K562 (cell line): ENCODE measurements around the gene LDB1. TPM values are rescaled to one million over a fixed set of nuclear protein-coding genes. Genes with fewer than 3 reads are reported as not detected.
A peak's percentile ranks its signal among the peaks of the same experiment; 100 is the strongest.

Source experiments
- CREB3 ChIP-seq: fragments of 450-650 bp; conservative IDR thresholded peaks from 2 replicates; pipeline ENCODE4 v1.6.1; 2016; ENCODE audit warnings: missing genetic modification characterization, low read depth, mild to moderate bottlenecking, missing compliant biosample characterization, moderate library complexity
- CTCFL ChIP-seq: IDR thresholded peaks from 2 replicates; pipeline ENCODE4 v1.6.1; 2011; ENCODE audit warnings: borderline replicate concordance, low read depth, mild to moderate bottlenecking, moderate library complexity, low read length; ENCODE audit not compliant: insufficient read depth, poor library complexity, severe bottlenecking
- EP300 ChIP-seq: IDR thresholded peaks from 2 replicates; pipeline ENCODE4 v1.6.1; 2012; ENCODE audit warnings: low read length, improper control_type of control experiment
- ETV6 ChIP-seq, 3 experiments: fragments of 150-350 bp in 1 of 3; sonication (generic) in 1 of 3; formaldehyde crosslinking in 1 of 3; IDR thresholded peaks; 2 replicates each; pipeline versions ENCODE4 v1.6.1 to v1.8.0; 2014 to 2022; ENCODE audit warnings: borderline replicate concordance in 2 of 3, low read depth in 2 of 3, antibody characterized with exemption in 1 of 3, low read length in 1 of 3, mild to moderate bottlenecking in 1 of 3, missing genetic modification reagents in 1 of 3
- GABPB1 ChIP-seq: sonication (generic); formaldehyde crosslinking; IDR thresholded peaks from 2 replicates; pipeline ENCODE4 v1.8.0; 2022; ENCODE audit warnings: mild to moderate bottlenecking, missing genetic modification reagents
- HNRNPL ChIP-seq: fragments of 200-400 bp; formaldehyde crosslinking; IDR thresholded peaks from 2 replicates; pipeline ENCODE4 v1.6.1; 2017; ENCODE audit warnings: low read depth, mild to moderate bottlenecking, low read length
- MED1 ChIP-seq: sonication (generic); formaldehyde crosslinking; IDR thresholded peaks from 2 replicates; pipeline ENCODE4 v1.8.1; 2023; ENCODE audit warnings: missing genetic modification reagents, borderline replicate concordance
- MEF2D ChIP-seq: conservative IDR thresholded peaks from 2 replicates; pipeline ENCODE4 v1.6.1; 2016; ENCODE audit warnings: low read depth, missing genetic modification characterization, missing compliant biosample characterization
- POLR2A ChIP-seq: fragments of 450-650 bp; conservative IDR thresholded peaks from 2 replicates; pipeline ENCODE4 v1.6.1; 2016
- SFPQ ChIP-seq: fragments of 200-400 bp; formaldehyde crosslinking; IDR thresholded peaks from 2 replicates; pipeline ENCODE4 v1.6.1; 2017; ENCODE audit warnings: mild to moderate bottlenecking, low read depth, low read length, moderate library complexity
- YY1 ChIP-seq, 3 experiments: IDR thresholded peaks; 2 replicates each; pipeline ENCODE4 v1.6.1; 2011; ENCODE audit warnings: low read length in 2 of 3, mild to moderate bottlenecking in 2 of 3, moderate library complexity in 2 of 3, borderline replicate concordance in 1 of 3, control low read depth in 1 of 3, low read depth in 1 of 3; ENCODE audit not compliant: insufficient read depth in 3 of 3, insufficient replicate concordance in 2 of 3, control insufficient read depth in 1 of 3, insufficient read length in 1 of 3; ENCODE audit errors: extremely low read depth in 1 of 3
- ZKSCAN3 ChIP-seq: fragments of 250-450 bp; sonication (Bioruptor Pico); IDR thresholded peaks from 2 replicates; pipeline ENCODE4 v1.4.0; 2020
- ZNF699 ChIP-seq: fragments of 250-450 bp; sonication (Bioruptor Pico); IDR thresholded peaks from 2 replicates; pipeline ENCODE4 v1.8.0; 2021; ENCODE audit warnings: mild to moderate bottlenecking, moderate library complexity; ENCODE audit not compliant: insufficient replicate concordance
- polyA plus RNA-seq, 8 experiments: library from polyadenylated mRNA; depleted of rRNA in 4 of 8; stranded (reverse) in 5 of 8; unstranded in 3 of 8; fragments of >200 nt; fragmentation: Nextera tagmentation in 2 of 8; fragmentation: Illumina TruSeq in 1 of 8; extraction: Ambion mirVana in 2 of 8; extraction: Trizol in 1 of 8; gene quantifications; 2 replicates each; pipeline versions ENCODE4 v1.2.1 to v1.2.3, GENCODE V29; 2011 to 2014; ENCODE audit warnings: inconsistent platforms in 1 of 8, missing spikeins in 1 of 8
- total RNA-seq, 7 experiments: library from RNA; depleted of rRNA in 6 of 7; stranded (reverse); fragments of >200 nt in 6 of 7; fragmentation: Illumina TruSeq in 2 of 7; extraction: Trizol in 2 of 7; gene quantifications; 2 replicates each; pipeline versions ENCODE4 v1.2.1 to v1.2.3, GENCODE V29; 2011 to 2021; ENCODE audit warnings: low replicate concordance in 1 of 7
- TF ChIP-seq, protein P1 (sequence below): fragments of 150-350 bp; conservative IDR thresholded peaks from 2 replicates; pipeline ENCODE4 v1.6.1; 2014; ENCODE audit warnings: low read length
- TF ChIP-seq, protein P2 (sequence below): IDR thresholded peaks from 2 replicates; pipeline ENCODE4 v1.6.1; 2012; ENCODE audit warnings: low read depth, low read length, improper control_type of control experiment, borderline replicate concordance

LDB1 gene
- total and polyA plus RNA-seq, 9 of the 15 experiments (the other 6 are each of a cell fraction or from before 2014, with no cell fraction given) = 1.9 to 137 (median 105) TPM

- no peak for TF ChIP-seq ETV6 (IDR thresholded peaks at IDR 0.05; ENCODE audit: borderline replicate concordance in 1 of 2, low read depth in 2 of 2, low read length in 1 of 2)
- no peak for TF ChIP-seq ETV6 (CRISPR knock-in tag; IDR thresholded peaks at IDR 0.05; ENCODE audit: borderline replicate concordance)
- no peak for TF ChIP-seq CTCFL
- TF ChIP-seq ZKSCAN3 = no peak
- no peak for TF ChIP-seq YY1 (IDR thresholded peaks at IDR 0.05; ENCODE audit: borderline replicate concordance in 1 of 3, control insufficient read depth in 1 of 3, extremely low read depth in 1 of 3, insufficient read depth in 3 of 3, insufficient read length in 1 of 3, insufficient replicate concordance in 2 of 3, low read depth in 1 of 3, low read length in 2 of 3)
- no peak for TF ChIP-seq HNRNPL
- TF ChIP-seq GABPB1 (CRISPR knock-in tag) = no peak
- no peak for TF ChIP-seq EP300
- TF ChIP-seq MED1 (CRISPR knock-in tag) = no peak
- TF ChIP-seq, protein P1, sequence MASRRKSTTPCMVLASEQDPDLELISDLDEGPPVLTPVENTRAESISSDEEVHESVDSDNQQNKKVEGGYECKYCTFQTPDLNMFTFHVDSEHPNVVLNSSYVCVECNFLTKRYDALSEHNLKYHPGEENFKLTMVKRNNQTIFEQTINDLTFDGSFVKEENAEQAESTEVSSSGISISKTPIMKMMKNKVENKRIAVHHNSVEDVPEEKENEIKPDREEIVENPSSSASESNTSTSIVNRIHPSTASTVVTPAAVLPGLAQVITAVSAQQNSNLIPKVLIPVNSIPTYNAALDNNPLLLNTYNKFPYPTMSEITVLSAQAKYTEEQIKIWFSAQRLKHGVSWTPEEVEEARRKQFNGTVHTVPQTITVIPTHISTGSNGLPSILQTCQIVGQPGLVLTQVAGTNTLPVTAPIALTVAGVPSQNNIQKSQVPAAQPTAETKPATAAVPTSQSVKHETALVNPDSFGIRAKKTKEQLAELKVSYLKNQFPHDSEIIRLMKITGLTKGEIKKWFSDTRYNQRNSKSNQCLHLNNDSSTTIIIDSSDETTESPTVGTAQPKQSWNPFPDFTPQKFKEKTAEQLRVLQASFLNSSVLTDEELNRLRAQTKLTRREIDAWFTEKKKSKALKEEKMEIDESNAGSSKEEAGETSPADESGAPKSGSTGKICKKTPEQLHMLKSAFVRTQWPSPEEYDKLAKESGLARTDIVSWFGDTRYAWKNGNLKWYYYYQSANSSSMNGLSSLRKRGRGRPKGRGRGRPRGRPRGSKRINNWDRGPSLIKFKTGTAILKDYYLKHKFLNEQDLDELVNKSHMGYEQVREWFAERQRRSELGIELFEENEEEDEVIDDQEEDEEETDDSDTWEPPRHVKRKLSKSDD = no peak
- TF ChIP-seq SFPQ = no peak
- no peak for TF ChIP-seq CREB3 (tag)
- peak; percentile 10; the same call in 1 of the 2 replicates for TF ChIP-seq POLR2A
- no peak for TF ChIP-seq MEF2D
- TF ChIP-seq ZNF699 = no peak
- TF ChIP-seq, protein P2, sequence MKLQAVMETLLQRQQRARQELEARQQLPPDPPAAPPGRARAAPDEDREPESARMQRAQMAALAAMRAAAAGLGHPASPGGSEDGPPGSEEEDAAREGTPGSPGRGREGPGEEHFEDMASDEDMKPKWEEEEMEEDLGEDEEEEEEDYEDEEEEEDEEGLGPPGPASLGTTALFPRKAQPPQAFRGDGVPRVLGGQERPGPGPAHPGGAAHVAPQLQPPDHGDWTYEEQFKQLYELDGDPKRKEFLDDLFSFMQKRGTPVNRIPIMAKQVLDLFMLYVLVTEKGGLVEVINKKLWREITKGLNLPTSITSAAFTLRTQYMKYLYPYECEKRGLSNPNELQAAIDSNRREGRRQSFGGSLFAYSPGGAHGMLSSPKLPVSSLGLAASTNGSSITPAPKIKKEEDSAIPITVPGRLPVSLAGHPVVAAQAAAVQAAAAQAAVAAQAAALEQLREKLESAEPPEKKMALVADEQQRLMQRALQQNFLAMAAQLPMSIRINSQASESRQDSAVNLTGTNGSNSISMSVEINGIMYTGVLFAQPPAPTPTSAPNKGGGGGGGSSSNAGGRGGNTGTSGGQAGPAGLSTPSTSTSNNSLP = no peak
Measured at GRCh38 chr10:102119417-102120141, 589 bp downstream of the LDB1 start (continued).
